HEK293 (cell line): ENCODE measurements around the gene TAP2.
A peak's percentile ranks its signal among the peaks of the same experiment; 100 is the strongest.

Experiments
- CTCF ChIA-PET: fragments of 350-600 bp; formaldehyde crosslinking; extraction: SDS; loops from one replicate; lab custom pipeline; 2021; ENCODE audit warnings: antibody characterized with exemption; lab: Yijun Ruan, JAX
- POLR2A ChIA-PET: fragments of 300-600 bp; formaldehyde crosslinking; extraction: SDS; loops from one replicate; lab custom pipeline; 2020; ENCODE audit warnings: antibody characterized with exemption, inconsistent platforms; lab: Yijun Ruan, JAX
- H3K27ac ChIP-seq: fragments of 200-500 bp; sonication (Bioruptor generic); 2 replicates; pipeline ENCODE4 v1.5.1; 2014; ENCODE audit warnings: low read depth, low read length, control low read depth, inconsistent platforms; ENCODE audit errors: extremely low read depth
- H3K36me3 ChIP-seq, 2 experiments: fragments of 200-500 bp in 1 of 2; sonication (Bioruptor generic) in 1 of 2; 1 replicate in 1 of 2; 2 replicates in 1 of 2; pipeline ENCODE4 v1.5.1; 2014 to 2017; ENCODE audit warnings: inconsistent platforms in 2 of 2, low read length in 2 of 2; ENCODE audit not compliant: control insufficient read depth in 2 of 2, insufficient read depth in 1 of 2
- H3K4me1 ChIP-seq: fragments of 200-500 bp; sonication (Bioruptor generic); 2 replicates; pipeline ENCODE4 v1.5.1; 2014; ENCODE audit warnings: mild to moderate bottlenecking, low read length, inconsistent platforms; ENCODE audit not compliant: control insufficient read depth, insufficient read depth
- H3K4me3 ChIP-seq: 2 replicates; pipeline ENCODE4 v1.5.1; 2011; ENCODE audit warnings: low read depth, mild to moderate bottlenecking, control low read depth, low read length, moderate library complexity
- H3K9me3 ChIP-seq: fragments of 200-500 bp; sonication (Bioruptor generic); 2 replicates; pipeline ENCODE4 v1.5.1; 2014; ENCODE audit warnings: low read depth, low read length, inconsistent platforms; ENCODE audit not compliant: control insufficient read depth, insufficient read depth
- BCL11A ChIP-seq: fragments of 450-650 bp; formaldehyde crosslinking; IDR thresholded peaks from 2 replicates; pipeline ENCODE4 v1.5.1; 2016; ENCODE audit warnings: low read depth, missing biosample characterization, missing genetic modification characterization
- BCL11B ChIP-seq: fragments of 450-650 bp; formaldehyde crosslinking; IDR thresholded peaks from 2 replicates; pipeline ENCODE4 v1.5.1; 2016; ENCODE audit warnings: low read depth, missing biosample characterization, missing genetic modification characterization
- GFI1B ChIP-seq: fragments of 450-650 bp; formaldehyde crosslinking; IDR thresholded peaks from 2 replicates; pipeline ENCODE4 v1.5.1; 2016; ENCODE audit warnings: missing biosample characterization, missing genetic modification characterization
- GLI2 ChIP-seq: fragments of 450-650 bp; formaldehyde crosslinking; IDR thresholded peaks from 2 replicates; pipeline ENCODE4; 2017; ENCODE audit warnings: missing biosample characterization, missing genetic modification characterization, low read depth, borderline replicate concordance
- KLF9 ChIP-seq: fragments of 450-650 bp; formaldehyde crosslinking; IDR thresholded peaks from 2 replicates; pipeline ENCODE4 v1.5.1; 2016; ENCODE audit warnings: missing biosample characterization, missing genetic modification characterization, low read depth
- OSR2 ChIP-seq: fragments of 450-650 bp; formaldehyde crosslinking; IDR thresholded peaks from 2 replicates; pipeline ENCODE4 v1.5.1; 2016; ENCODE audit warnings: missing biosample characterization, missing genetic modification characterization
- WT1 ChIP-seq: fragments of 450-650 bp; formaldehyde crosslinking; IDR thresholded peaks from 2 replicates; pipeline ENCODE4 v1.5.1; 2016; ENCODE audit warnings: missing biosample characterization, missing genetic modification characterization
- YY1 ChIP-seq: fragments of 450-650 bp; formaldehyde crosslinking; IDR thresholded peaks from 2 replicates; pipeline ENCODE4 v1.5.1; 2018; ENCODE audit warnings: missing biosample characterization, missing genetic modification characterization
- ZNF10 ChIP-seq: fragments of 450-650 bp; formaldehyde crosslinking; IDR thresholded peaks from 2 replicates; pipeline ENCODE4 v1.5.1; 2017; ENCODE audit warnings: missing biosample characterization, missing genetic modification characterization
- ZNF112 ChIP-seq: fragments of 450-650 bp; formaldehyde crosslinking; IDR thresholded peaks from 2 replicates; pipeline ENCODE4 v1.5.0; 2017; ENCODE audit warnings: missing biosample characterization, missing genetic modification characterization
- ZNF121 ChIP-seq: fragments of 450-650 bp; formaldehyde crosslinking; IDR thresholded peaks from 2 replicates; pipeline ENCODE4 v1.5.1; 2016; ENCODE audit warnings: missing biosample characterization, missing genetic modification characterization
- ZNF16 ChIP-seq: fragments of 450-650 bp; formaldehyde crosslinking; IDR thresholded peaks from 2 replicates; pipeline ENCODE4 v1.5.1; 2016; ENCODE audit warnings: low read depth, missing biosample characterization, missing genetic modification characterization
- ZNF223 ChIP-seq: fragments of 450-650 bp; formaldehyde crosslinking; IDR thresholded peaks from 2 replicates; pipeline ENCODE4 v1.5.1; 2016; ENCODE audit warnings: missing biosample characterization, missing genetic modification characterization
- ZNF23 ChIP-seq: fragments of 450-650 bp; formaldehyde crosslinking; IDR thresholded peaks from 2 replicates; pipeline ENCODE4 v1.5.1; 2016; ENCODE audit warnings: missing biosample characterization, missing genetic modification characterization, borderline replicate concordance
- ZNF302 ChIP-seq: fragments of 450-650 bp; formaldehyde crosslinking; IDR thresholded peaks from 2 replicates; pipeline ENCODE4 v1.5.1; 2016; ENCODE audit warnings: missing biosample characterization, missing genetic modification characterization, low read depth
- ZNF366 ChIP-seq: fragments of 450-650 bp; formaldehyde crosslinking; conservative IDR thresholded peaks from 2 replicates; pipeline ENCODE4 v1.5.1; 2016; ENCODE audit warnings: missing biosample characterization, missing genetic modification characterization
- ZNF48 ChIP-seq: fragments of 450-650 bp; formaldehyde crosslinking; IDR thresholded peaks from 2 replicates; pipeline ENCODE4 v1.5.1; 2016; ENCODE audit warnings: missing biosample characterization, missing genetic modification characterization
- ZNF510 ChIP-seq: fragments of 450-650 bp; formaldehyde crosslinking; IDR thresholded peaks from 2 replicates; pipeline ENCODE4 v1.5.1; 2018; ENCODE audit warnings: mild to moderate bottlenecking, missing genetic modification characterization, missing biosample characterization; ENCODE audit not compliant: insufficient replicate concordance
- ZNF544 ChIP-seq: fragments of 450-650 bp; formaldehyde crosslinking; IDR thresholded peaks from 2 replicates; pipeline ENCODE4 v1.5.0; 2017; ENCODE audit warnings: missing biosample characterization, missing genetic modification characterization
- ZNF621 ChIP-seq: fragments of 450-650 bp; formaldehyde crosslinking; IDR thresholded peaks from 2 replicates; pipeline ENCODE4 v1.5.1; 2017; ENCODE audit warnings: missing biosample characterization, missing genetic modification characterization
- ZNF658 ChIP-seq: fragments of 450-650 bp; formaldehyde crosslinking; IDR thresholded peaks from 2 replicates; pipeline ENCODE4; 2016; ENCODE audit warnings: missing biosample characterization, missing genetic modification characterization
- ZNF670 ChIP-seq: fragments of 450-650 bp; formaldehyde crosslinking; IDR thresholded peaks from 2 replicates; pipeline ENCODE4 v1.5.1; 2016; ENCODE audit warnings: missing biosample characterization, missing genetic modification characterization, low read depth
- TF ChIP-seq, protein P1 (sequence below): fragments of 450-650 bp; formaldehyde crosslinking; IDR thresholded peaks from 2 replicates; pipeline ENCODE4 v1.5.1; 2017; ENCODE audit warnings: missing biosample characterization, missing genetic modification characterization
- TF ChIP-seq, protein P2 (sequence below): fragments of 450-650 bp; formaldehyde crosslinking; IDR thresholded peaks from 2 replicates; pipeline ENCODE4 v1.5.1; 2016; ENCODE audit warnings: missing biosample characterization, missing genetic modification characterization
- TF ChIP-seq, protein P3 (sequence below): fragments of 450-650 bp; formaldehyde crosslinking; IDR thresholded peaks from 2 replicates; pipeline ENCODE4 v1.5.1; 2017; ENCODE audit warnings: missing biosample characterization, missing genetic modification characterization
- TF ChIP-seq, protein P4 (sequence below): fragments of 450-650 bp; formaldehyde crosslinking; IDR thresholded peaks from 2 replicates; pipeline ENCODE4 v1.5.1; 2016; ENCODE audit warnings: missing biosample characterization, missing genetic modification characterization
- TF ChIP-seq, protein P5 (sequence below): fragments of 450-650 bp; formaldehyde crosslinking; IDR thresholded peaks from 2 replicates; pipeline ENCODE4 v1.5.1; 2016; ENCODE audit warnings: missing biosample characterization, missing genetic modification characterization
- TF ChIP-seq, protein P6 (sequence below): fragments of 450-650 bp; formaldehyde crosslinking; IDR thresholded peaks from 2 replicates; pipeline ENCODE4 v1.5.1; 2016; ENCODE audit warnings: missing biosample characterization, missing genetic modification characterization

TAP2 gene

DNA sequence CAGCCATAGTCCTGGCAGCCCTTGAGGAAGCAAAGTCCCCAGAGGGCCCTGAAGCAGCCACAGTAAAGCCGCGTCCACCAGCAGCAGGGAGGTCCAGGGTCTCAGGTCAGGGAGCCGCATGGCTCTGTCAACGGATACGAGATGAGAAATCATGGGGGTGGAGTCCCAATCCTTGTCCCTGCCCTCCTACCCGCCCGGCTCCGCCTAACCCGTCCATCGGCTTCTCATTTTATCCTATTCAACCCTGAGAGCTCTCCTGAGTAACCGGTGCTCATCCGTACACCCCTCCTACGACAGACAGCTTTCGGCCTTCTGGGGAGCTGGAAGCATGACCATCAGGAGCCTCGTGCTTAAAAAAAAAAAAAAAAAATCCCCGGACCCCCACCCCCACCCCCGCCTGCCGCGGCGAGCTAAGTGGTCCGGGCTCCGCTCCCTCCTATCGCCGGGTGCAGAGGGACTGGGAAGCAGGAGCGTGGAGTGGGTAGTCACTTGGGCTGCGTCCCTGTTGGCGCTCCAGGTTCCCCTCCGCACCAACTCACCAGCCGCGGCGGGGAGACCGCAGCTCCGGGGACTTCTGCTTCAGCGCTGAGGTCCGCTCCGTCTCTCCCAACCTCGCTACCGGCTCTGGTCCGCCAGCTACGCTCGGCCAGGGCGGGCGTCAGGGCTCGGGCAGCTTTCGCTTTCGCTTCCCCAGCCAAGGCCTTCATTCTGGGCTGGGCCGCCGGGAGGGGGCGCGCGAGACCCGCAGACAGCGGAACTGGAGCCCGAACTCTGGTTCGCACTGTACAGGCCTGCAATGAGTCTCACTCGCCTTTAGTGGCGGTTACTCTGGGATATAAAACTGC, at the start of gene TAP2:
Gene TAP2, minus strand, starts transcription at position 626 of the 845 bp plus-strand sequence. Its CDS starts 506 bp downstream, at position 120.
- POLR2A ChIA-PET = interaction anchor here (0.6 to 3.5 kb wide), 24 partner anchors 8 to 146 kb away, joined by 3 to 83 read pairs (median 6); partner anchors contain the start of genes BRD2, PSMB9 and TAP1
- TF ChIP-seq ZNF658 (tag by site-specific recombination) = no peak
- no peak for TF ChIP-seq KLF9
- TF ChIP-seq, protein P1, sequence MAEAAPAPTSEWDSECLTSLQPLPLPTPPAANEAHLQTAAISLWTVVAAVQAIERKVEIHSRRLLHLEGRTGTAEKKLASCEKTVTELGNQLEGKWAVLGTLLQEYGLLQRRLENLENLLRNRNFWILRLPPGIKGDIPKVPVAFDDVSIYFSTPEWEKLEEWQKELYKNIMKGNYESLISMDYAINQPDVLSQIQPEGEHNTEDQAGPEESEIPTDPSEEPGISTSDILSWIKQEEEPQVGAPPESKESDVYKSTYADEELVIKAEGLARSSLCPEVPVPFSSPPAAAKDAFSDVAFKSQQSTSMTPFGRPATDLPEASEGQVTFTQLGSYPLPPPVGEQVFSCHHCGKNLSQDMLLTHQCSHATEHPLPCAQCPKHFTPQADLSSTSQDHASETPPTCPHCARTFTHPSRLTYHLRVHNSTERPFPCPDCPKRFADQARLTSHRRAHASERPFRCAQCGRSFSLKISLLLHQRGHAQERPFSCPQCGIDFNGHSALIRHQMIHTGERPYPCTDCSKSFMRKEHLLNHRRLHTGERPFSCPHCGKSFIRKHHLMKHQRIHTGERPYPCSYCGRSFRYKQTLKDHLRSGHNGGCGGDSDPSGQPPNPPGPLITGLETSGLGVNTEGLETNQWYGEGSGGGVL (tag by site-specific recombination) = no peak
- TF ChIP-seq, protein P2, sequence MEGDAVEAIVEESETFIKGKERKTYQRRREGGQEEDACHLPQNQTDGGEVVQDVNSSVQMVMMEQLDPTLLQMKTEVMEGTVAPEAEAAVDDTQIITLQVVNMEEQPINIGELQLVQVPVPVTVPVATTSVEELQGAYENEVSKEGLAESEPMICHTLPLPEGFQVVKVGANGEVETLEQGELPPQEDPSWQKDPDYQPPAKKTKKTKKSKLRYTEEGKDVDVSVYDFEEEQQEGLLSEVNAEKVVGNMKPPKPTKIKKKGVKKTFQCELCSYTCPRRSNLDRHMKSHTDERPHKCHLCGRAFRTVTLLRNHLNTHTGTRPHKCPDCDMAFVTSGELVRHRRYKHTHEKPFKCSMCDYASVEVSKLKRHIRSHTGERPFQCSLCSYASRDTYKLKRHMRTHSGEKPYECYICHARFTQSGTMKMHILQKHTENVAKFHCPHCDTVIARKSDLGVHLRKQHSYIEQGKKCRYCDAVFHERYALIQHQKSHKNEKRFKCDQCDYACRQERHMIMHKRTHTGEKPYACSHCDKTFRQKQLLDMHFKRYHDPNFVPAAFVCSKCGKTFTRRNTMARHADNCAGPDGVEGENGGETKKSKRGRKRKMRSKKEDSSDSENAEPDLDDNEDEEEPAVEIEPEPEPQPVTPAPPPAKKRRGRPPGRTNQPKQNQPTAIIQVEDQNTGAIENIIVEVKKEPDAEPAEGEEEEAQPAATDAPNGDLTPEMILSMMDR (tag by site-specific recombination) = peak; percentile 96
- no peak for TF ChIP-seq ZNF544 (tag by site-specific recombination)
- TF ChIP-seq, protein P3, sequence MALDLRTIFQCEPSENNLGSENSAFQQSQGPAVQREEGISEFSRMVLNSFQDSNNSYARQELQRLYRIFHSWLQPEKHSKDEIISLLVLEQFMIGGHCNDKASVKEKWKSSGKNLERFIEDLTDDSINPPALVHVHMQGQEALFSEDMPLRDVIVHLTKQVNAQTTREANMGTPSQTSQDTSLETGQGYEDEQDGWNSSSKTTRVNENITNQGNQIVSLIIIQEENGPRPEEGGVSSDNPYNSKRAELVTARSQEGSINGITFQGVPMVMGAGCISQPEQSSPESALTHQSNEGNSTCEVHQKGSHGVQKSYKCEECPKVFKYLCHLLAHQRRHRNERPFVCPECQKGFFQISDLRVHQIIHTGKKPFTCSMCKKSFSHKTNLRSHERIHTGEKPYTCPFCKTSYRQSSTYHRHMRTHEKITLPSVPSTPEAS = no peak
- TF ChIP-seq ZNF112 (tag by site-specific recombination) = no peak
- peak; percentile 38; the same call in 1 of the 2 replicates for TF ChIP-seq ZNF366 (tag by site-specific recombination)
- TF ChIP-seq ZNF121 = no peak
- TF ChIP-seq ZNF302 (tag by site-specific recombination) = no peak
- no peak for TF ChIP-seq GLI2 (tag by site-specific recombination)
- TF ChIP-seq BCL11B (tag by site-specific recombination) = no peak
- TF ChIP-seq ZNF621 (tag by site-specific recombination) = no peak
- TF ChIP-seq WT1 = no peak
- TF ChIP-seq ZNF48 = no peak
- TF ChIP-seq GFI1B (tag by site-specific recombination) = no peak
- TF ChIP-seq, protein P4, sequence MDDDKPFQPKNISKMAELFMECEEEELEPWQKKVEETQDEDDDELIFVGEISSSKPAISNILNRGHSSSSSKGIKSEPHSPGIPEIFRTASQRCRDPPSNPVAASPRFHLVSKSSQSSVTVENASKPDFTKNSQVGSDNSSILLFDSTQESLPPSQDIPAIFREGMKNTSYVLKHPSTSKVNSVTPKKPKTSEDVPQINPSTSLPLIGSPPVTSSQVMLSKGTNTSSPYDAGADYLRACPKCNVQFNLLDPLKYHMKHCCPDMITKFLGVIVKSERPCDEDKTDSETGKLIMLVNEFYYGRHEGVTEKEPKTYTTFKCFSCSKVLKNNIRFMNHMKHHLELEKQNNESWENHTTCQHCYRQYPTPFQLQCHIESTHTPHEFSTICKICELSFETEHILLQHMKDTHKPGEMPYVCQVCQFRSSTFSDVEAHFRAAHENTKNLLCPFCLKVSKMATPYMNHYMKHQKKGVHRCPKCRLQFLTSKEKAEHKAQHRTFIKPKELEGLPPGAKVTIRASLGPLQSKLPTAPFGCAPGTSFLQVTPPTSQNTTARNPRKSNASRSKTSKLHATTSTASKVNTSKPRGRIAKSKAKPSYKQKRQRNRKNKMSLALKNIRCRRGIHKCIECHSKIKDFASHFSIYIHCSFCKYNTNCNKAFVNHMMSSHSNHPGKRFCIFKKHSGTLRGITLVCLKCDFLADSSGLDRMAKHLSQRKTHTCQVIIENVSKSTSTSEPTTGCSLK (tag by site-specific recombination) = no peak
- no peak for TF ChIP-seq OSR2 (tag by site-specific recombination)
- TF ChIP-seq ZNF223 (tag by site-specific recombination) = no peak
- no peak for TF ChIP-seq ZNF670 (tag by site-specific recombination)
- TF ChIP-seq BCL11A (tag by site-specific recombination) = no peak
- TF ChIP-seq, protein P5, sequence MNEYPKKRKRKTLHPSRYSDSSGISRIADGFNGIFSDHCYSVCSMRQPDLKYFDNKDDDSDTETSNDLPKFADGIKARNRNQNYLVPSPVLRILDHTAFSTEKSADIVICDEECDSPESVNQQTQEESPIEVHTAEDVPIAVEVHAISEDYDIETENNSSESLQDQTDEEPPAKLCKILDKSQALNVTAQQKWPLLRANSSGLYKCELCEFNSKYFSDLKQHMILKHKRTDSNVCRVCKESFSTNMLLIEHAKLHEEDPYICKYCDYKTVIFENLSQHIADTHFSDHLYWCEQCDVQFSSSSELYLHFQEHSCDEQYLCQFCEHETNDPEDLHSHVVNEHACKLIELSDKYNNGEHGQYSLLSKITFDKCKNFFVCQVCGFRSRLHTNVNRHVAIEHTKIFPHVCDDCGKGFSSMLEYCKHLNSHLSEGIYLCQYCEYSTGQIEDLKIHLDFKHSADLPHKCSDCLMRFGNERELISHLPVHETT (tag by site-specific recombination) = 0 out of 2 replicates have a peak, but pooled peaks have one; percentile 19
- no peak for TF ChIP-seq ZNF510 (tag by site-specific recombination)
- TF ChIP-seq ZNF23 (tag by site-specific recombination) = no peak
- no peak for TF ChIP-seq YY1 (tag by site-specific recombination)
- no peak for TF ChIP-seq ZNF10 (tag by site-specific recombination)
- TF ChIP-seq ZNF16 (tag by site-specific recombination) = no peak
- TF ChIP-seq, protein P6, sequence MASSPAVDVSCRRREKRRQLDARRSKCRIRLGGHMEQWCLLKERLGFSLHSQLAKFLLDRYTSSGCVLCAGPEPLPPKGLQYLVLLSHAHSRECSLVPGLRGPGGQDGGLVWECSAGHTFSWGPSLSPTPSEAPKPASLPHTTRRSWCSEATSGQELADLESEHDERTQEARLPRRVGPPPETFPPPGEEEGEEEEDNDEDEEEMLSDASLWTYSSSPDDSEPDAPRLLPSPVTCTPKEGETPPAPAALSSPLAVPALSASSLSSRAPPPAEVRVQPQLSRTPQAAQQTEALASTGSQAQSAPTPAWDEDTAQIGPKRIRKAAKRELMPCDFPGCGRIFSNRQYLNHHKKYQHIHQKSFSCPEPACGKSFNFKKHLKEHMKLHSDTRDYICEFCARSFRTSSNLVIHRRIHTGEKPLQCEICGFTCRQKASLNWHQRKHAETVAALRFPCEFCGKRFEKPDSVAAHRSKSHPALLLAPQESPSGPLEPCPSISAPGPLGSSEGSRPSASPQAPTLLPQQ (tag by site-specific recombination) = peak; percentile 31; the same call in 1 of the 2 replicates

More for the DNA sequence above, at the start of gene TAP2:
- CTCF ChIA-PET = interaction anchor here (0.5 to 6.7 kb wide), 68 partner anchors 9 to 1515 kb away, joined by 3 to 355 read pairs (median 5); partner anchors contain the start of genes HLA-DMA, HLA-DMB, HLA-DQB2 and PSMB9
- Histone ChIP-seq H3K4me3 (peak within 1 kb of the TSS; percentile 87), H3K36me3 (peaks cover 0 to 19% of the 10 kb centered on the region in 2 experiments; a peak in 1 of 3 replicates), H3K4me1 (0 out of 2 replicates have a peak, but pooled peaks cover 3% of the 10 kb centered on the region), H3K27ac (peak within 1 kb of the TSS; percentile 67), H3K9me3 (no peaks in the 10 kb centered on the region)
